ENCODE results near the gene PSD.

The PSD gene

DNA sequence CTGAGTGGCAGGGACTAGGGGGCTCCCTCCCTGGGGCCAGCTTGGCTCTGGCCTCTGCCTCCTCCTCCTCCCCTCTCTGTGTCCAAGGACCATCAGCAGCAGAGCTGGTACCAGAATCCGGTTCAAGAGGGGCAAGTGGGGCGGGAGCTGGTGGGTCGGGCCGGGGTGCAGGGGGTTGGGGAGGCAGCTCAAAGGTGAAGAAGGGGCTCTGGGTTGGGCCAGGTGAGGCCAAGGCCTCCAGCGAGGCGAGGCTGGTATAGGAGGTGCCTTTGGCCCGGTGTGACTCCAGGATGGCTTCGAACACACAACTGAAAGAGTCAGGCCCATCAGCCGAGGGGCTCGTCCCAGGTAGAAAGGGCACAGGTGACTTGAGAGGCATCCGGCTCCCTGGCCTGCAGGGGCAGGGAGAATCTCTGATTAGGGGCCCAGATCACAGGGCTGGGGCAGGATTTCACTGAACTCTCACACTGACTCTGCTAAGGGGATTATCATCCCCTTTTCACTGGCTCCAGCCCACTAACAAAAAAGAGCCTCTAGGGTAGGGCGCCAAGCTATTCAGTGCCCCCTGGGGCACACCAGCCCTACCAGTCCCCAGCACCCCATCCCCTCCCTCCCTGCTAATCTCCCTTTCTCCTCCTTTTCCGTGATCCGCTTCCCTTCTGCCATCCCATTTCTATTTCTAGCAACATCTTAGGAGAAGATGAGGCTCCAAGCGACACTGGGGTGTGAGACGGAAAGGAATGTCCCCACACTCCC, 4.6 kb downstream of the PSD start:
- Histone ChIP-seq H3K4me3 (ENCODE audit: low read depth in 1 of 5, low read length in 5 of 5) (no peak overlapping the region), H3K9ac (ENCODE audit: low read length in 5 of 5) (no peak overlapping the region), H3K36me3 (ENCODE audit: control insufficient read depth in 5 of 5, insufficient read depth in 5 of 5, low read length in 5 of 5) (no peaks in the 10 kb centered on the region), H3K27me3 (ENCODE audit: control insufficient read depth in 5 of 5, insufficient read depth in 4 of 5, low read length in 5 of 5) (peaks cover 58 to 82% (median 72%) of the 10 kb centered on the region in 5 donors), H3K9me3 (ENCODE audit: control insufficient read depth in 5 of 5, low read length in 5 of 5) (no peaks in the 10 kb centered on the region), H3K4me1 (ENCODE audit: control insufficient read depth in 5 of 5, insufficient read depth in 5 of 5, low read length in 5 of 5) (peaks cover 0 to 16% (median 14%) of the 10 kb centered on the region in 5 donors), H3K27ac (ENCODE audit: low read depth, low read length) (no peak overlapping the region)

- no peaks in the 10 kb centered on the region for H3K36me3 ChIP-seq (ENCODE audit: control insufficient read depth in 5 of 5, insufficient read depth in 5 of 5, low read length in 5 of 5)
- no peak overlapping the region for H3K4me3 ChIP-seq (ENCODE audit: low read depth in 1 of 5, low read length in 5 of 5)
- H3K9me3 ChIP-seq (ENCODE audit: control insufficient read depth in 5 of 5, low read length in 5 of 5): no peaks in the 10 kb centered on the region
- H3K27me3 ChIP-seq (ENCODE audit: control insufficient read depth in 5 of 5, insufficient read depth in 4 of 5, low read length in 5 of 5): peaks cover 59 to 84% (median 77%) of the 10 kb centered on the region in 5 donors
- no peak overlapping the region for H3K27ac ChIP-seq (ENCODE audit: low read depth, low read length)
- no peak overlapping the region for H3K9ac ChIP-seq (ENCODE audit: low read length in 5 of 5)
- peaks cover 0 to 19% (median 17%) of the 10 kb centered on the region in 5 donors for H3K4me1 ChIP-seq (ENCODE audit: control insufficient read depth in 5 of 5, insufficient read depth in 5 of 5, low read length in 5 of 5)
Measured at GRCh38 chr10:102413053-102413705, 5.4 kb downstream of the PSD start.

DNA sequence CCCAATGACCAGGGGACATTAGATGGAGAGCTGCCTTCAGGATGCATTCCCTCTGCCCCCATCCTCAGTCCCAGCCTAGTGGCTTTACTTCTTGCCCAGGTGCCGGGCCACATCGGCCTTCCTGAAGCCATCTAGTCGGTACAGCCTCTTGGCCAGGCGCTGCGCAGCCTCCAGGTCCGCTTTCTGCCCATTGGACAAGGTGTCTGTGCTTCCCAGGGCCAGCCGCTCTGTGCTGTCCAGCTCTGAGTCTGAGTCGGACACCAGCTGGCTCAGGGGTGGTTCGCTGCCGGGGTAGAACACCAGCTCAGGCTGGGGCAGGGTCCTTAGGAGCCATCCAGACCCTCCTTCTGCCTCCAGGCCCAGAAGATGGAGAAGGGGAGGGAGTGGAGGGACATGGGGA, 6.3 kb downstream of the PSD start:
- Histone ChIP-seq H3K4me1 (ENCODE audit: control insufficient read depth in 5 of 5, insufficient read depth in 5 of 5, low read length in 5 of 5) (peaks cover 0 to 19% (median 17%) of the 10 kb centered on the region in 5 donors), H3K27ac (ENCODE audit: low read depth, low read length) (no peak overlapping the region), H3K9ac (ENCODE audit: low read length in 5 of 5) (no peak overlapping the region), H3K36me3 (ENCODE audit: control insufficient read depth in 5 of 5, insufficient read depth in 5 of 5, low read length in 5 of 5) (no peaks in the 10 kb centered on the region), H3K4me3 (ENCODE audit: low read depth in 1 of 5, low read length in 5 of 5) (no peak overlapping the region), H3K27me3 (ENCODE audit: control insufficient read depth in 5 of 5, insufficient read depth in 4 of 5, low read length in 5 of 5) (peaks cover 59 to 86% (median 80%) of the 10 kb centered on the region in 5 donors), H3K9me3 (ENCODE audit: control insufficient read depth in 5 of 5, low read length in 5 of 5) (no peaks in the 10 kb centered on the region)

GRCh38 chr10:102411341-102412255, 7.0 kb downstream of the PSD start:
- Histone ChIP-seq H3K27me3 (ENCODE audit: control insufficient read depth in 5 of 5, insufficient read depth in 4 of 5, low read length in 5 of 5) (peaks cover 56 to 83% (median 77%) of the 10 kb centered on the region in 5 donors), H3K4me3 (ENCODE audit: low read depth in 1 of 5, low read length in 5 of 5) (no peak overlapping the region), H3K4me1 (ENCODE audit: control insufficient read depth in 5 of 5, insufficient read depth in 5 of 5, low read length in 5 of 5) (peaks cover 0 to 19% (median 17%) of the 10 kb centered on the region in 5 donors)

DNA sequence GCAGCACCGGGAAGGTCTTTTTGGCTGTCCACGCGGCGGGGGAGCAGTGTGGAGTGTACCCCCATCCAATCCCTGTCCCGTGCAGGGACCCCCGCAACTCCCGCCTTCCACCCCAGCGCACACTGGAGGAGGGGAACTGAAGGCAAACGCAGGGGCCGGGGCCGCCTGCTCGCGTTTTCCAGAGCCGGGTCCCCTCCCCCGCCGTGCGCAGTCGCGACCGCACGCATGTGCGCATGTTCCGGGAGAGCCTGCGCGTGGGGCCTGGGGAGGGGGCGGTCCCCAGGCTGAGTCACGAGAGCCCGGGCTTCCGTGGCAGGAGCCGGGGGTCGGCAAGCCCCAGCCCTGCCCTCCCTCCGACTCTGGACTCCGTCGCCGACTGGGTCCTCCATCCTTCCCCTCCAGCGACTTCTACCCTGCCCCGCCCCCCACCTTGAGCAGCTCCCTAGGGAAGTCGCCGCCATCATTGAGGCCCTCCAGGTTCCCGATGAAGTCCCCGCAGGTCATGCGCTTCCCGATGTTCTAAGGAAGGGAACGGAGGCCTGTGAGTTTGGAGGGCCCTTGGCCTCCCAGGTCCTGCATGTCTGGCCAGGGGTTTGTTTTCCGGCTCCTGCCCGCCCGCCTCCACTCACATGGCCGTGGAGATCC, 8.0 kb downstream of the PSD start:
- Histone ChIP-seq H3K36me3 (ENCODE audit: control insufficient read depth in 5 of 5, insufficient read depth in 5 of 5, low read length in 5 of 5) (no peaks in the 10 kb centered on the region), H3K9me3 (ENCODE audit: control insufficient read depth in 5 of 5, low read length in 5 of 5) (no peaks in the 10 kb centered on the region), H3K9ac (ENCODE audit: low read length in 5 of 5) (no peak overlapping the region), H3K4me1 (ENCODE audit: control insufficient read depth in 5 of 5, insufficient read depth in 5 of 5, low read length in 5 of 5) (peaks cover 0 to 19% (median 17%) of the 10 kb centered on the region in 5 donors), H3K27ac (ENCODE audit: low read depth, low read length) (no peak overlapping the region), H3K27me3 (ENCODE audit: control insufficient read depth in 5 of 5, insufficient read depth in 4 of 5, low read length in 5 of 5) (peaks cover 49 to 74% (median 69%) of the 10 kb centered on the region in 5 donors), H3K4me3 (ENCODE audit: low read depth in 1 of 5, low read length in 5 of 5) (peak overlapping the region in 1 of 5 donors; percentile 5)

More at GRCh38 chr10:102411341-102412255, 7.0 kb downstream of the PSD start:
- Histone ChIP-seq H3K27ac (ENCODE audit: low read depth, low read length) (no peak overlapping the region), H3K9ac (ENCODE audit: low read length in 5 of 5) (no peak overlapping the region), H3K36me3 (ENCODE audit: control insufficient read depth in 5 of 5, insufficient read depth in 5 of 5, low read length in 5 of 5) (no peaks in the 10 kb centered on the region), H3K9me3 (ENCODE audit: control insufficient read depth in 5 of 5, low read length in 5 of 5) (no peaks in the 10 kb centered on the region)

GRCh38 chr10:102409604-102410428, 8.8 kb downstream of the PSD start:
- H3K4me1 ChIP-seq (ENCODE audit: control insufficient read depth in 5 of 5, insufficient read depth in 5 of 5, low read length in 5 of 5): peaks cover 0 to 19% (median 17%) of the 10 kb centered on the region in 5 donors
- no peak overlapping the region for H3K9ac ChIP-seq (ENCODE audit: low read length in 5 of 5)
- H3K9me3 ChIP-seq (ENCODE audit: control insufficient read depth in 5 of 5, low read length in 5 of 5): no peaks in the 10 kb centered on the region
- peak overlapping the region in 2 of 5 donors; percentile 18 to 39 for H3K4me3 ChIP-seq (ENCODE audit: low read depth in 1 of 5, low read length in 5 of 5)
- peaks cover 48 to 69% (median 64%) of the 10 kb centered on the region in 5 donors for H3K27me3 ChIP-seq (ENCODE audit: control insufficient read depth in 5 of 5, insufficient read depth in 4 of 5, low read length in 5 of 5)
- no peak overlapping the region for H3K27ac ChIP-seq (ENCODE audit: low read depth, low read length)
- no peaks in the 10 kb centered on the region for H3K36me3 ChIP-seq (ENCODE audit: control insufficient read depth in 5 of 5, insufficient read depth in 5 of 5, low read length in 5 of 5)

- Histone ChIP-seq H3K4me1 (ENCODE audit: control insufficient read depth in 5 of 5, insufficient read depth in 5 of 5, low read length in 5 of 5) (peaks cover 0 to 19% (median 17%) of the 10 kb centered on the region in 5 donors), H3K9me3 (ENCODE audit: control insufficient read depth in 5 of 5, low read length in 5 of 5) (no peaks in the 10 kb centered on the region), H3K4me3 (ENCODE audit: low read depth in 1 of 5, low read length in 5 of 5) (peak overlapping the region in 3 of 5 donors; percentile 44 to 60 (median 59)), H3K27ac (ENCODE audit: low read depth, low read length) (no peak overlapping the region), H3K36me3 (ENCODE audit: control insufficient read depth in 5 of 5, insufficient read depth in 5 of 5, low read length in 5 of 5) (no peaks in the 10 kb centered on the region), H3K27me3 (ENCODE audit: control insufficient read depth in 5 of 5, insufficient read depth in 4 of 5, low read length in 5 of 5) (peaks cover 48 to 63% (median 59%) of the 10 kb centered on the region in 5 donors), H3K9ac (ENCODE audit: low read length in 5 of 5) (no peak overlapping the region)
Measured at GRCh38 chr10:102408728-102409603, 9.6 kb downstream of the PSD start.

DNA sequence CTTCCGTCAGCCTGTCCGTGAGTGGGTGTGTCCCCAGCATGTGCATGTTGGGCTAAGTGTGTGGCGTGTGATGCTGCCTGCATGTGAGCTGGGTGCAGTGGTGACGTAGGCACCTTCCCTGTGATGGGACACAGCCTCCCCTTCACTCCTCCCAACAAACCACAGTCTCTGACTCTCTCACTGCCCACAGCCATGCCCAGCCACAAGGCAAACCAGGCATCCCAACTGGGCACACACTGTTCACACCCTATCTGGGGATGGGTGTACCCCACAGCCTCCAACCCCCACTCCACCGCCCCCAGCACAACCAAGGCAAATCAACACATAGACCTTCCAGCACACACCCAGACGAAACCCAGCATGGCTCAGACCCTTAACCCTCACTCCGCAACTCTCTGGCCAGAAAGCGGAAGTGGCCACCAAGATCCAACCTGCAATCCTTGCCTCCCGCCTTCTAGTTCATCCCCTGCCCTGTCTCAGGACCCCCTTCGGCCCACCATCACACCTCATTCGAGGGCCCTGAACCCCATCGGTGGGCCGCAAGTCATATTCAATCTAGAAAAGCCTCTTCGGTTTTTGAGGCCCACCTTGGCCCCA, 10.4 kb downstream of the PSD start:
- H3K27ac ChIP-seq (ENCODE audit: low read depth, low read length): no peak overlapping the region
- H3K4me3 ChIP-seq (ENCODE audit: low read depth in 1 of 5, low read length in 5 of 5): peak overlapping the region in 1 of 5 donors; percentile 60
- H3K27me3 ChIP-seq (ENCODE audit: control insufficient read depth in 5 of 5, insufficient read depth in 4 of 5, low read length in 5 of 5): peaks cover 48 to 58% (median 55%) of the 10 kb centered on the region in 5 donors
- peaks cover 0 to 19% (median 17%) of the 10 kb centered on the region in 5 donors for H3K4me1 ChIP-seq (ENCODE audit: control insufficient read depth in 5 of 5, insufficient read depth in 5 of 5, low read length in 5 of 5)
- H3K36me3 ChIP-seq (ENCODE audit: control insufficient read depth in 5 of 5, insufficient read depth in 5 of 5, low read length in 5 of 5): no peaks in the 10 kb centered on the region
- no peaks in the 10 kb centered on the region for H3K9me3 ChIP-seq (ENCODE audit: control insufficient read depth in 5 of 5, low read length in 5 of 5)
- no peak overlapping the region for H3K9ac ChIP-seq (ENCODE audit: low read length in 5 of 5)
